Stimulated activated effector memory CD8-positive, alpha-beta T cell treated with anti-CD3 and anti-CD28 coated beads, Interleukin-12 subunit alpha, Interleukin-12 subunit beta, amount 100 ng/mL, for 72 hours (primary cell): Measurements from ENCODE around the gene PCDHA3.
"Not testable (repeated sequence)": the region's sequence is repeated elsewhere in the genome, so short reads cannot be mapped to it uniquely, and the experiment has no call there.

ENCODE experiments used
- ATAC-seq: fragments of 150-1000 bp; cut with Tn5 transposase; 2 replicates; pipeline ENCODE4 v1.10.0; 2021
- DNase-seq, 2 donors: peaks; one replicate each; pipeline ENCODE4 v3.0.0; 2021 to 2022; ENCODE audit warnings: low spot score in 2 of 2
- H3K27ac Mint-ChIP-seq: one replicate; pipeline ENCODE4 v1.8.0; 2022; ENCODE audit warnings: mild to moderate bottlenecking, mixed read lengths
- H3K36me3 Mint-ChIP-seq: one replicate; pipeline ENCODE4 v1.8.0; 2022; ENCODE audit warnings: mild to moderate bottlenecking, mixed read lengths
- H3K4me1 Mint-ChIP-seq: one replicate; pipeline ENCODE4 v1.8.0; 2022; ENCODE audit warnings: mixed read lengths
- H3K4me3 Mint-ChIP-seq: one replicate; pipeline ENCODE4 v1.8.0; 2022; ENCODE audit warnings: mild to moderate bottlenecking, mixed read lengths
- H3K9me3 Mint-ChIP-seq: one replicate; pipeline ENCODE4 v1.8.0; 2022; ENCODE audit warnings: mixed read lengths

The PCDHA3 gene

GRCh38 chr5:140800816-140801493 lies at the start of gene PCDHA3:
TSS of gene PCDHA3 (plus strand) at chr5:140801057.
- H3K36me3 Mint-ChIP-seq, result no peaks in the 10 kb centered on the region
- no peak within 1 kb of the TSS for H3K4me3 Mint-ChIP-seq
- H3K9me3 Mint-ChIP-seq, result peaks cover 4% of the 10 kb centered on the region
- no peak for DNase-seq
- no peaks in the 10 kb centered on the region for H3K4me1 Mint-ChIP-seq
- no peak within 1 kb of the TSS for H3K27ac Mint-ChIP-seq
- no peak for ATAC-seq

- DNase-seq, result no peak
- Mint-ChIP-seq H3K36me3 (no peaks in the 10 kb centered on the region), H3K4me3 (no peak overlapping the region), H3K9me3 (peaks cover 47% of the 10 kb centered on the region), H3K4me1 (no peaks in the 10 kb centered on the region), H3K27ac (no peak overlapping the region)
- ATAC-seq, result no peak
Observed at GRCh38 chr5:140753561-140753960, 47.3 kb upstream of the PCDHA3 start.

GRCh38 chr5:140764177-140764973 lies 36.5 kb upstream of the PCDHA3 start:
- no peak for ATAC-seq
- Mint-ChIP-seq H3K36me3 (no peaks in the 10 kb centered on the region), H3K4me3 (no peak overlapping the region), H3K27ac (no peak overlapping the region), H3K4me1 (no peaks in the 10 kb centered on the region), H3K9me3 (peaks cover 42% of the 10 kb centered on the region)
- no peak for DNase-seq

- DNase-seq, result no peak
- peaks cover 44% of the 10 kb centered on the region for H3K9me3 Mint-ChIP-seq
- no peak for ATAC-seq
- no peak overlapping the region for H3K27ac Mint-ChIP-seq
- H3K4me3 Mint-ChIP-seq, result no peak overlapping the region
- no peaks in the 10 kb centered on the region for H3K36me3 Mint-ChIP-seq
- no peaks in the 10 kb centered on the region for H3K4me1 Mint-ChIP-seq
Observed at GRCh38 chr5:140767444-140767843, 33.4 kb upstream of the PCDHA3 start.

- Mint-ChIP-seq H3K4me3 (no peak overlapping the region), H3K9me3 (peaks cover 24% of the 10 kb centered on the region), H3K27ac (no peak overlapping the region), H3K36me3 (no peaks in the 10 kb centered on the region), H3K4me1 (no peaks in the 10 kb centered on the region)
- ATAC-seq (no peak), DNase-seq (no peak)
Observed at GRCh38 chr5:140780512-140780911, 20.3 kb upstream of the PCDHA3 start.

- peaks cover 15% of the 10 kb centered on the region for H3K9me3 Mint-ChIP-seq
Observed at GRCh38 chr5:140785905-140786686, 14.8 kb upstream of the PCDHA3 start, which contains the start of gene PCDHA1. TSS of gene PCDHA1 (plus strand) at chr5:140786140.

GRCh38 chr5:140787422-140787821 lies 13.4 kb upstream of the PCDHA3 start:
- H3K4me1 Mint-ChIP-seq, DNase-seq, H3K4me3 Mint-ChIP-seq, H3K27ac Mint-ChIP-seq, ATAC-seq, H3K36me3 Mint-ChIP-seq: not testable (repeated sequence)
- peaks cover 12% of the 10 kb centered on the region for H3K9me3 Mint-ChIP-seq

More at GRCh38 chr5:140785905-140786686, 14.8 kb upstream of the PCDHA3 start, which contains the start of gene PCDHA1:
- ATAC-seq (no peak), DNase-seq (no peak)
- H3K4me1 Mint-ChIP-seq, result no peaks in the 10 kb centered on the region
- H3K27ac Mint-ChIP-seq, result no peak within 1 kb of the TSS
- H3K4me3 Mint-ChIP-seq, result no peak within 1 kb of the TSS
- no peaks in the 10 kb centered on the region for H3K36me3 Mint-ChIP-seq

- not testable (repeated sequence) for H3K27ac Mint-ChIP-seq, H3K4me3 Mint-ChIP-seq, H3K36me3 Mint-ChIP-seq, H3K4me1 Mint-ChIP-seq, ATAC-seq, DNase-seq
- H3K9me3 Mint-ChIP-seq, result peaks cover 11% of the 10 kb centered on the region
Observed at GRCh38 chr5:140787849-140788504, 12.9 kb upstream of the PCDHA3 start.

- H3K27ac Mint-ChIP-seq, result no peak overlapping the region
- no peak overlapping the region for H3K4me3 Mint-ChIP-seq
- H3K36me3 Mint-ChIP-seq, result no peaks in the 10 kb centered on the region
- DNase-seq, result no peak
- ATAC-seq, result no peak
- H3K9me3 Mint-ChIP-seq, result peaks cover 10% of the 10 kb centered on the region
- no peaks in the 10 kb centered on the region for H3K4me1 Mint-ChIP-seq
Observed at GRCh38 chr5:140791089-140791488, 9.8 kb upstream of the PCDHA3 start.

- Mint-ChIP-seq H3K4me3 (no peak within 1 kb of the TSS), H3K9me3 (peaks cover 6% of the 10 kb centered on the region), H3K4me1 (no peaks in the 10 kb centered on the region), H3K27ac (no peak within 1 kb of the TSS), H3K36me3 (no peaks in the 10 kb centered on the region)
- DNase-seq (no peak), ATAC-seq (no peak)
Observed at GRCh38 chr5:140794595-140795258, 6.1 kb upstream of the PCDHA3 start, which contains the start of gene PCDHA2. TSS of gene PCDHA2 (plus strand) at chr5:140794852.

GRCh38 chr5:140795259-140795641 lies 5.6 kb upstream of the PCDHA3 start:
- Mint-ChIP-seq H3K27ac (no peak overlapping the region), H3K4me3 (no peak overlapping the region), H3K4me1 (no peaks in the 10 kb centered on the region), H3K36me3 (no peaks in the 10 kb centered on the region), H3K9me3 (peaks cover 6% of the 10 kb centered on the region)
- no peak for ATAC-seq
- no peak for DNase-seq

GRCh38 chr5:140796072-140796717 lies 4.7 kb upstream of the PCDHA3 start:
- H3K4me1 Mint-ChIP-seq, H3K4me3 Mint-ChIP-seq, H3K36me3 Mint-ChIP-seq, H3K9me3 Mint-ChIP-seq, ATAC-seq, H3K27ac Mint-ChIP-seq, DNase-seq: not testable (repeated sequence)

GRCh38 chr5:140796718-140797095 lies 4.2 kb upstream of the PCDHA3 start:
- Mint-ChIP-seq H3K4me1 (no peaks in the 10 kb centered on the region), H3K9me3 (peaks cover 6% of the 10 kb centered on the region), H3K27ac (no peak overlapping the region), H3K4me3 (no peak overlapping the region), H3K36me3 (no peaks in the 10 kb centered on the region)
- DNase-seq, result no peak
- ATAC-seq, result no peak

- Mint-ChIP-seq H3K36me3 (no peaks in the 10 kb centered on the region), H3K4me1 (no peaks in the 10 kb centered on the region), H3K4me3 (no peak overlapping the region), H3K27ac (no peak overlapping the region), H3K9me3 (peaks cover 4% of the 10 kb centered on the region)
- ATAC-seq (no peak), DNase-seq (no peak)
Observed at GRCh38 chr5:140801494-140801841, 611 bp downstream of the PCDHA3 start.
